Gastrocnemius medialis (tissue), 4 donors: ENCODE measurements around the gene BTG4. TPM values are rescaled to one million over a fixed set of nuclear protein-coding genes. Genes with fewer than 3 reads are reported as not detected.

Experiments used
- ATAC-seq, 2 donors: fragments of 150-250 bp; one replicate each; pipeline ENCODE4 v1.9.1; 2016
- DNase-seq, 2 donors: peaks; one replicate each; pipeline ENCODE4 v3.0.0-alpha.2; 2019
- H3K27ac ChIP-seq, 4 donors: fragments of 200-600 bp; sonication (generic); 1 replicate in 1 of 4; 2 replicates in 3 of 4; pipeline ENCODE4 v1.5.1; 2016 to 2018; ENCODE audit warnings: mild to moderate bottlenecking in 2 of 4, moderate library complexity in 1 of 4
- H3K27me3 ChIP-seq, 3 donors: fragments of 200-600 bp; sonication (generic) in 2 of 3; 1 replicate in 1 of 3; 2 replicates in 2 of 3; pipeline versions ENCODE4 v1.5.1 to v1.6.0; 2016 to 2019; ENCODE audit warnings: mild to moderate bottlenecking in 1 of 3, moderate library complexity in 1 of 3
- H3K36me3 ChIP-seq, 2 donors: fragments of 200-600 bp; sonication (generic) in 1 of 2; one replicate each; pipeline ENCODE4 v1.5.1; 2017 to 2018
- H3K4me1 ChIP-seq, 2 donors: fragments of 200-600 bp; sonication (generic) in 1 of 2; one replicate each; pipeline ENCODE4 v1.5.1; 2016 to 2017; ENCODE audit warnings: mild to moderate bottlenecking in 2 of 2
- H3K4me3 ChIP-seq, 4 donors: fragments of 200-600 bp; sonication (generic) in 3 of 4; 1 replicate in 1 of 4; 2 replicates in 3 of 4; pipeline ENCODE4 v1.5.1; 2016 to 2019; ENCODE audit warnings: mild to moderate bottlenecking in 2 of 4
- H3K9me3 ChIP-seq, 3 donors: fragments of 200-600 bp; sonication (generic) in 2 of 3; 1 replicate in 1 of 3; 2 replicates in 2 of 3; pipeline ENCODE4 v1.5.1; 2016 to 2019
- CTCF ChIP-seq, 5 experiments: fragments of 450-650 bp in 3 of 5; fragments of 200-600 bp in 2 of 5; sonication (generic) in 2 of 5; IDR thresholded peaks in 4 of 5; conservative IDR thresholded peaks in 1 of 5; 1 replicate in 4 of 5; 2 replicates in 1 of 5; pipeline ENCODE4 v1.5.1; 2016 to 2019; ENCODE audit warnings: antibody characterized with exemption in 5 of 5, mild to moderate bottlenecking in 3 of 5, moderate library complexity in 3 of 5
- POLR2A ChIP-seq, 2 donors: fragments of 450-650 bp; IDR thresholded peaks; one replicate each; pipeline ENCODE4 v1.6.1; 2017; ENCODE audit warnings: antibody characterized with exemption in 2 of 2, mild to moderate bottlenecking in 2 of 2, moderate library complexity in 2 of 2
- in situ Hi-C, 4 donors: fragments of 200-750 bp; cut with MboI; loops; one replicate each; pipeline versions ENCODE4 v1.15.0 to v1.8.0; 2017; ENCODE audit warnings: low sequenced_read_pairs in 4 of 4
- intact Hi-C: fragments of 100-400 bp; cut with DNase I; formaldehyde crosslinking; loops from one replicate; pipeline ENCODE4 v1.15.1; 2023; ENCODE audit warnings: low total_unique reads
- total RNA-seq, 4 donors: library from RNA; depleted of rRNA; stranded (reverse); fragments of >200 nt; gene quantifications; one replicate each; pipeline versions ENCODE4 v1.1.0 to v1.2.3, GENCODE V29; 2016

The BTG4 gene
- total RNA-seq, 4 donors from 2014 or later, result not detected

- no peak overlapping the region for H3K4me3 ChIP-seq
- H3K36me3 ChIP-seq, result no peaks in the 10 kb centered on the region
- in situ Hi-C loops, result no loop called here
- TF ChIP-seq CTCF (IDR thresholded peaks at IDR 0.05 in 4 of 5, conservative IDR thresholded peaks at IDR 0.05 in 1 of 5) (no peak), POLR2A (IDR thresholded peaks at IDR 0.05) (no peak)
- ATAC-seq, result no peak
- H3K4me1 ChIP-seq, result peaks cover 7 to 10% of the 10 kb centered on the region in 2 donors
- DNase-seq, result no peak
- H3K27ac ChIP-seq, result no peak overlapping the region
- no peaks in the 10 kb centered on the region for H3K27me3 ChIP-seq
- intact Hi-C loops, result no loop called here
- no peaks in the 10 kb centered on the region for H3K9me3 ChIP-seq
Observed at GRCh38 chr11:111535281-111535680, 23.1 kb upstream of the BTG4 start.

GRCh38 chr11:111532365-111532709 lies 20.2 kb upstream of the BTG4 start:
- Histone ChIP-seq H3K36me3 (no peaks in the 10 kb centered on the region), H3K4me1 (no peaks in the 10 kb centered on the region), H3K27me3 (no peaks in the 10 kb centered on the region), H3K4me3 (no peak overlapping the region), H3K9me3 (no peaks in the 10 kb centered on the region), H3K27ac (no peak overlapping the region)
- no peak for TF ChIP-seq POLR2A (IDR thresholded peaks at IDR 0.05)
- TF ChIP-seq CTCF (IDR thresholded peaks at IDR 0.05 in 4 of 5, conservative IDR thresholded peaks at IDR 0.05 in 1 of 5), result no peak
- in situ Hi-C loops (no loop called here), intact Hi-C loops (no loop called here)
- ATAC-seq (no peak), DNase-seq (no peak)

- H3K27me3 ChIP-seq, result no peaks in the 10 kb centered on the region
- H3K36me3 ChIP-seq, result no peaks in the 10 kb centered on the region
- ATAC-seq (no peak), DNase-seq (no peak)
- no peaks in the 10 kb centered on the region for H3K4me1 ChIP-seq
- in situ Hi-C loops, result no loop called here
- intact Hi-C loops, result no loop called here
- H3K9me3 ChIP-seq, result no peaks in the 10 kb centered on the region
- no peak overlapping the region for H3K27ac ChIP-seq
- no peak overlapping the region for H3K4me3 ChIP-seq
- TF ChIP-seq POLR2A (IDR thresholded peaks at IDR 0.05) (no peak), CTCF (IDR thresholded peaks at IDR 0.05 in 4 of 5, conservative IDR thresholded peaks at IDR 0.05 in 1 of 5) (no peak)
Observed at GRCh38 chr11:111531687-111532364, 19.6 kb upstream of the BTG4 start.

- in situ Hi-C loops, result no loop called here
- no peaks in the 10 kb centered on the region for H3K27me3 ChIP-seq
- DNase-seq, result no peak
Observed at GRCh38 chr11:111531136-111531535, 18.9 kb upstream of the BTG4 start.

More at GRCh38 chr11:111531136-111531535, 18.9 kb upstream of the BTG4 start:
- Histone ChIP-seq H3K4me3 (no peak overlapping the region), H3K27ac (no peak overlapping the region), H3K4me1 (no peaks in the 10 kb centered on the region), H3K9me3 (no peaks in the 10 kb centered on the region), H3K36me3 (no peaks in the 10 kb centered on the region)
- TF ChIP-seq POLR2A (IDR thresholded peaks at IDR 0.05) (no peak), CTCF (IDR thresholded peaks at IDR 0.05 in 4 of 5, conservative IDR thresholded peaks at IDR 0.05 in 1 of 5) (no peak)
- ATAC-seq, result no peak
- intact Hi-C loops, result no loop called here
